HFF-Myc (cell line): ENCODE measurements around the gene KNSTRN.
A peak's percentile ranks its signal among the peaks of the same experiment; 100 is the strongest.

Source experiments
- DNase-seq: peaks from one replicate; pipeline ENCODE4 v3.0.0-alpha.2; 2011; ENCODE audit warnings: low read depth; ENCODE audit errors: extremely low read depth
- H3K4me3 ChIP-seq: replicated peaks from 2 replicates; pipeline ENCODE4 v1.5.1; 2011; ENCODE audit warnings: low read depth, mild to moderate bottlenecking, control low read depth, low read length
- CTCF ChIP-seq: IDR thresholded peaks from 2 replicates; pipeline ENCODE4 v1.5.1; 2012; ENCODE audit warnings: mild to moderate bottlenecking, low read depth, low read length, control low read depth; ENCODE audit errors: missing control alignments

Gene KNSTRN

GRCh38 chr15:40382580-40383456 is at the start of gene KNSTRN:
Gene KNSTRN (plus strand): TSS chr15:40382721. CDS start chr15:40382836, 115 bp downstream.
- no peak for TF ChIP-seq CTCF
- peak within 1 kb of the TSS; percentile 98 for H3K4me3 ChIP-seq
- DNase-seq: peak; percentile 77

- no peak for DNase-seq
These were observed 48.5 kb upstream of the KNSTRN start for GRCh38 chr15:40333922-40334492.

GRCh38 chr15:40334541-40334940 is 48.0 kb upstream of the KNSTRN start:
- no peak overlapping the region for H3K4me3 ChIP-seq
- TF ChIP-seq CTCF: no peak
- DNase-seq: no peak

More at GRCh38 chr15:40333922-40334492, 48.5 kb upstream of the KNSTRN start:
- TF ChIP-seq CTCF: no peak
- no peak overlapping the region for H3K4me3 ChIP-seq

GRCh38 chr15:40334941-40335795 is 47.4 kb upstream of the KNSTRN start:
- TF ChIP-seq CTCF: no peak
- H3K4me3 ChIP-seq: no peak overlapping the region
- DNase-seq: no peak

- TF ChIP-seq CTCF: no peak
- H3K4me3 ChIP-seq: no peak overlapping the region
- DNase-seq: no peak
These were observed 46.4 kb upstream of the KNSTRN start for GRCh38 chr15:40335938-40336743.

GRCh38 chr15:40336744-40337122 is 45.8 kb upstream of the KNSTRN start:
- no peak overlapping the region for H3K4me3 ChIP-seq
- DNase-seq: no peak
- TF ChIP-seq CTCF: peak; percentile 7
